Activated naive CD4-positive, alpha-beta T cell treated with anti-CD3 and anti-CD28 coated beads, Interleukin-2, amount 50 U/mL, for 24 hours (primary cell): Measurements from ENCODE around the gene VAMP8.
"Not testable (repeated sequence)": the region's sequence is repeated elsewhere in the genome, so short reads cannot be mapped to it uniquely, and the experiment has no call there.

ENCODE experiments used
- H3K27ac Mint-ChIP-seq: one replicate; pipeline ENCODE4 v1.8.0; 2021; ENCODE audit warnings: mild to moderate bottlenecking, mixed read lengths
- H3K27me3 Mint-ChIP-seq: one replicate; pipeline ENCODE4 v1.8.0; 2021; ENCODE audit warnings: mixed read lengths
- H3K36me3 Mint-ChIP-seq: one replicate; pipeline ENCODE4 v1.8.0; 2021; ENCODE audit warnings: mixed read lengths
- H3K4me1 Mint-ChIP-seq: one replicate; pipeline ENCODE4 v1.8.0; 2021; ENCODE audit warnings: mixed read lengths
- H3K4me3 Mint-ChIP-seq: one replicate; pipeline ENCODE4 v1.8.0; 2021; ENCODE audit warnings: mild to moderate bottlenecking, mixed read lengths
- H3K9me3 Mint-ChIP-seq: one replicate; pipeline ENCODE4 v1.8.0; 2021; ENCODE audit warnings: mixed read lengths

Gene VAMP8

DNA sequence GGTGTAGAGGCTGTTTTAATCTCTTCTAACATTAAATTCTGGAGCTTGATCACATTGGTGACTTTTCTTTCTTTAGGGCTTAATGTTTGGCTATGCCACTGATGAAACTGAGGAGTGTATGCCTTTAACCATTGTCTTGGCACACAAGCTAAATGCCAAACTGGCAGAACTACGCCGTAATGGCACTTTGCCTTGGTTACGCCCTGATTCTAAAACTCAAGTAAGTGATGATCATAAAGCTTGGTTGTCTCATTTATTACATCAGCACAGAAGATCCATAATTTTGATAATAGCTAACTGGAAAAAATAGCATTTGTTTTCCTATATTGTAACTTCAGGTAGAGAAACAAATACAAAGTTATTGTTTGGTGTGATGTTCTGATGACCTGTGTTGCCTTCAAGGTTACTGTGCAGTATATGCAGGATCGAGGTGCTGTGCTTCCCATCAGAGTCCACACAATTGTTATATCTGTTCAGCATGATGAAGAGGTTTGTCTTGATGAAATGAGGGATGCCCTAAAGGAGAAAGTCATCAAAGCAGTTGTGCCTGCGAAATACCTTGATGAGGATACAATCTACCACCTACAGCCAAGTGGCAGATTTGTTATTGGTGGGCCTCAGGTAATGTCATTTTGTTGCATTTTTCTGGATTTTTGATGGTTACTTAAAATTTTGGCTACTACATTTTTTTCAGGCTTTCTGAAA, 35.5 kb upstream of the VAMP8 start:
- peaks cover 49% of the 10 kb centered on the region for H3K4me1 Mint-ChIP-seq
- no peaks in the 10 kb centered on the region for H3K27me3 Mint-ChIP-seq
- H3K4me3 Mint-ChIP-seq, result peak overlapping the region; percentile 99
- H3K9me3 Mint-ChIP-seq, result no peaks in the 10 kb centered on the region
- peaks cover 40% of the 10 kb centered on the region for H3K36me3 Mint-ChIP-seq
- peak overlapping the region; percentile 95 for H3K27ac Mint-ChIP-seq

DNA sequence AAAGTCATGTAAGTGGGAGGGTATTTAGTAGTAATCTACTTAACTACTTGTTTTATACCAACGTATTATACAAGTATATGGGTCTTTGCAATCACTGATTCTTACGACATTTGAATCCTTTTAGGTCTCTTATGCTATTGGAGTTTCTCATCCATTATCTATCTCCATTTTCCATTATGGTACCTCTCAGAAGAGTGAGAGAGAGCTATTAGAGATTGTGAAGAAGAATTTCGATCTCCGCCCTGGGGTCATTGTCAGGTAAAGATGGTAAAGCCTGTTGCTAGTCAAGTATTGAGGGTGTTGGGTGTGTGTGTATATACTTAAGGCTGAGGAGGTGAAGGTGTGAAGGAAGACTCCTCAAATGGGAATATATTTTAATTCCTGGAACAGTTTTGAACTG, 34.6 kb upstream of the VAMP8 start:
- H3K4me3 Mint-ChIP-seq, result peak overlapping the region; percentile 99
- H3K9me3 Mint-ChIP-seq, result no peaks in the 10 kb centered on the region
- H3K36me3 Mint-ChIP-seq, result peaks cover 41% of the 10 kb centered on the region
- H3K4me1 Mint-ChIP-seq, result peaks cover 40% of the 10 kb centered on the region
- H3K27me3 Mint-ChIP-seq, result no peaks in the 10 kb centered on the region
- peak overlapping the region; percentile 91 for H3K27ac Mint-ChIP-seq

DNA sequence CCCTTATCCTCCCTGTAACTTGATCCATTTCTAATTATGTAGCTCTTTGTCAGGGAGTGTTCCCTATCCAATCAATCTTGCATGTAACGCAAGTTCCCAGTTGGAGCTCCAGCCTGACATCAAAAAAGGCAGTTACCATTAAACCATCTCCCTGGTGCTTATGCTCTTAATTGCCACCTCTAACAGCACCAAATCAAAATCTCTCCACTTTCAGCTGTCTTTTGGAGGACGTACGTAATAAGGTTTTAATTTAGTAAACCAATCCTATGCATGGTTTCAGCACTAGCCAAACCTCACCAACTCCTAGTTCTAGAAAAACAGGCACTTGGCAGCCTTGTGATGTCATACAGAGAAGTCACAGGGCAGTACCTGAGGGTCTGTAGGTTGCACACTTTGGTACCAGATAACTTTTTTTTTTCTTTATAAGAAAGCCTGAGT, 33.1 kb upstream of the VAMP8 start:
- Mint-ChIP-seq H3K4me3 (peak overlapping the region; percentile 50), H3K36me3 (peaks cover 44% of the 10 kb centered on the region), H3K27ac (peak overlapping the region; percentile 31), H3K4me1 (peaks cover 36% of the 10 kb centered on the region)
- H3K9me3 Mint-ChIP-seq, H3K27me3 Mint-ChIP-seq: not testable (repeated sequence)

DNA sequence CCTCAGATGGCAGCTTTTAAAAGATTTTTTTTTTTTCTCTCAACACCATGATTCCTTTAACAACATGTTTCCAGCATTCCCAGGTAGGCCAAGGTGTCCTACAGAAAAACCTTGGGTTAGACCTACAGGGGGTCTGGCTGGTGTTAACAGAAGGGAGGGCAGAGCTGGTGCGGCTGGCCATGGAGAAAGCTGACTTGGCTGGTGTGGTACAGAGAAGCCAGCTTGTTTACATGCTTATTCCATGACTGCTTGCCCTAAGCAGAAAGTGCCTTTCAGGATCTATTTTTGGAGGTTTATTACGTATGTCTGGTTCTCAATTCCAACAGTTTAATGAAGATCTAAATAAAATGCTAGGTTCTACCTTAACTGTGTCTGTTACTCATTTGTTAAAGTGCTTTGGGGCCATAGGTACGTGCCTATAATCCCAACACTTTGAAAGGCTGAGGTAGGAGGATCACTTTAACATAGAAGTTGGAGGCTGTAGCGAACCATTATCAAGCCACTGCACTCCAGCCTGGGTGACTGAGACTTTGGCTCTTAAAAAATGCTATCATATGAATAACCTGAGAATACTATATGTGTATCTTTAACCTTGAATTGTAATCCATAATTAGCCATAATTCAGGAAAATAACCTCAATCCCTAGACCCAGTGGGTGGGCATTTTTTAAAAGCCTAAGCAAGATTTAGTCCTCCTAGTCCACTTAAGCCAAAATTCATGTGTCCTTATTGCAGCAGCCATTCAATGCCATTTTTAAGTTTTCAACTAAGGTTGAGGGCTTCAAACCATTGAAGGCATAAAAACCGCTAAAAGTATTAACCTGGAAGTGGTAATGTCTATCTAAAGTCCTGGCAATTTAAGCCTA, 32.2 kb upstream of the VAMP8 start:
- Mint-ChIP-seq H3K27ac (peak overlapping the region; percentile 65), H3K4me3 (peak overlapping the region; percentile 30), H3K4me1 (peaks cover 36% of the 10 kb centered on the region), H3K36me3 (peaks cover 40% of the 10 kb centered on the region)
- H3K27me3 Mint-ChIP-seq, H3K9me3 Mint-ChIP-seq: not testable (repeated sequence)

DNA sequence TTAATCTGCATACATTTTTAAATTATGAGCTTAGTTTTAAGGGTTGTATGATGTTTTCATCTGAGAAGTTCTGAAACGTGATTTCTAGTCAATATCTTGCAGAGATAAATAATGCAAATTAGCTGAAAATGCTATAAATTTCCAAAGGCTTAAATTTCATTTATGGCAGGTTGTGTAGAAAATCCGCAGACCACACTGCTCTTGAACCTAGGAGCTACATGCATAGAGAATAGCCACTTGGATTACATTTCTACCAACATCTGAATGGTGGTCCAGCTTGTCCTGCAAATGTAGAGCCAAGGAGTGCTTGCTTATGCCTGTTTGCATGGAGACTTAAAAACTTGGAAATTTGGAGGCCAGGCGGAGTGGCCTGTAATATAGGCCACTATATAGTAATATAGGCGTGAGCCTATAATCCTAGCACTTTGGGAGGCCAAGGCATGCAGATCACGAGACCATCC, 31.6 kb upstream of the VAMP8 start:
- Mint-ChIP-seq H3K9me3 (no peaks in the 10 kb centered on the region), H3K36me3 (peaks cover 34% of the 10 kb centered on the region), H3K4me3 (no peak overlapping the region), H3K4me1 (peaks cover 30% of the 10 kb centered on the region), H3K27ac (peak overlapping the region; percentile 62), H3K27me3 (no peaks in the 10 kb centered on the region)

DNA sequence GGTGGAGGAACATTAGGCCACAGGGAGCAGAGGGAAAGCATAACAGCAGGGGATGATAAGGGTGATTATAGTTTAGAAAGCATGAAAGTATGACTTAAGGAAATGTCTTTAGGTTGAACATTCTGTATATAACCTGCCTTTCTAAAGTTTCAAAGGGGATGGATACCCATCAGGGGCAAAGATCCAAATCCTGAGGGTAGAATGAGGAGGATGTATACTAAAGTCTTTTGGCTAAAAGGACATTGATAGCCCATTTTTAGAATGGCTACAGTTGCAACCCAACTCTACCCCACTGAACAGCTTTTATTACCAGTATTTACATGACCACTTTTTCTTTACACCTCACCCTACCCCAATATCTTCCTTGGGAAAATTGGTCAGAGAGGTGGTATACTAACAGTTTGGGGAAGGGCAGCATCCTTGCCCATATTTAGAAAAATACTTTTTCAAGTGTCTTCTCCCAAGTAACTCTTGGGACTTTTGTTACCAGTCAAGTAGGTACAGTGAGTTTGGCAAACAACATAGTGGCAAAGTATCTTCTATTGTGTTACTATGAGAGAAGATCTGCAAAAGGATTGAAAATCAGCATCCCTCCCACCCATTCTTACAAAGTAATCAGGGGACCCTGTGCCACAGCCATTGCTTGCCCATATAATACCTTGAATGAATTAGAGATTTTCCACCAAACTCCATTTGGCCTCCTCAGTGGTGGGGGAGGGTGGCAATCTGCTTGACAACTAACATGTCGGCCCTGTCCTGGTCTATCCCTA, 30.1 kb upstream of the VAMP8 start:
- Mint-ChIP-seq H3K4me3 (no peak overlapping the region), H3K4me1 (peaks cover 25% of the 10 kb centered on the region), H3K9me3 (no peaks in the 10 kb centered on the region), H3K36me3 (peaks cover 24% of the 10 kb centered on the region), H3K27ac (peak overlapping the region; percentile 68), H3K27me3 (no peaks in the 10 kb centered on the region)

DNA sequence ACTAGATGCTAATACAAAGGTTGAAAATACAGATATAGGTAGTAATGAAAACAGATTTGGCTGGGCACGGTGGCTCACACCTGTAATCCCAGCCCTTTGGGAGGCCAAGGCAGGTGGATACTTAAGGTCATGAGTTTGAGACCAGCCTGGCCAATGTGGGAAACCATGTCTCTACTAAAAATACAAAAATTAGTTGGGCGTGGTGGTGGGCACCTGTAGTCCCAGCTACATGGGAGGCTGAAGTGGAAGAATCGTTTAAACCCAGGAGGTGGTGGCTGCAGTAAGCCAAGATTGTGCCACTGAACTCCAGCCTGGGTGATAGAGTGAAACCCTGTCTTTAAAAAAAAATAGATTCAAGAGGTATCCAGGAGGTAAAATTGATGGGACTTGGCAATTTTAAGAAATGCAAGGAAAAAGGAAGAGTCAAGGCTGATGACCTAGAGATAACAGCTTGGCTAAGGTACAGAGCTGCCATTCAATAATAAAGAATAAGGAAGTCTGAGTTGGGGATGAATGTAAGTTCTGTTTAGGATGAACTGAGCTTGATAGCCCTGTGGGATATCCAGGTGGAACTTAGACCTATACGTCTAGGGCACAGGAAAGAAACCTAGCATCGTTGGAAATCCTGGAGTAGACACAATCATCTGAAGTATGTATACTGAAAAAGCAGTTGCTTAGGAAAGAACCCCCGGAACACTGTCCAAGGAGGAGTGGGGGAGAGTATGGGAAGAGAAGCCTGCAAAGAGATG, 29.4 kb upstream of the VAMP8 start:
- peaks cover 17% of the 10 kb centered on the region for H3K36me3 Mint-ChIP-seq
- no peaks in the 10 kb centered on the region for H3K27me3 Mint-ChIP-seq
- no peak overlapping the region for H3K4me3 Mint-ChIP-seq
- no peak overlapping the region for H3K27ac Mint-ChIP-seq
- peaks cover 18% of the 10 kb centered on the region for H3K4me1 Mint-ChIP-seq
- no peaks in the 10 kb centered on the region for H3K9me3 Mint-ChIP-seq

DNA sequence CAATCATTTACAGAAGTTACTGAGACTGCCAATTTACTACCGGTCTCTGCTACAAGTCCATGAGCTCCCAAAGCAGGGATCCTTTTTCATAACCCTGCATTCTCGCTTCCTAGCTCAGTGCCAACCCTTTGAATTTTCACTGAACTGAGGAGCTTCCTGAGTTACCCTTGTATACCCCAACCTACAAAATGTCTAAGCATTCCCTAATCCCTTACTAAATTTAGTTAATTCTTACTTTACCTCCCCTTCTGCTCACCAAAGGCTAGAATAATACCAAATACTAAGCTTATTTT, 28.8 kb upstream of the VAMP8 start:
- H3K9me3 Mint-ChIP-seq, result no peaks in the 10 kb centered on the region
- H3K4me1 Mint-ChIP-seq, result peaks cover 14% of the 10 kb centered on the region
- peaks cover 13% of the 10 kb centered on the region for H3K36me3 Mint-ChIP-seq
- H3K27me3 Mint-ChIP-seq, result no peaks in the 10 kb centered on the region
- H3K27ac Mint-ChIP-seq, result no peak overlapping the region
- H3K4me3 Mint-ChIP-seq, result no peak overlapping the region

DNA sequence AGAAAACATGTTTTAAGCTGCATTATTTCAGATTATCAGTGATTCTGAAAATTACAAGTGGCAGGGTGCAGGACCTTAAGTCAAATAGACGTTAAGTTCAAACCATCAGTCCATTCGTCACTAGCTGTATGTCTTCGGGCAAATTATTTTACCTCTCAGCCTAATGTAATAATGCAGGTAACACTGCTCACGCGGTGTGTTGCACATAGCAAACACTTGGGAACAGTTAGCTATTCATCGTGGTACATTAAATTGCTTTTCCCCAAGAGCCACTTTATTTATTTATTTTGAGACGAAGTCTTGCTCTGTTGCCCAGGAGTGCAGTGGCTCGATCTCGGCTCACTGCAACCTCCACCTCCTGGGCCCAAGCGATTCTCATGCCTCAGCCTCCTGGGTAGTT, 28.3 kb upstream of the VAMP8 start:
- Mint-ChIP-seq H3K27me3 (no peaks in the 10 kb centered on the region), H3K36me3 (peaks cover 11% of the 10 kb centered on the region), H3K4me1 (peaks cover 11% of the 10 kb centered on the region), H3K4me3 (no peak overlapping the region), H3K9me3 (no peaks in the 10 kb centered on the region), H3K27ac (no peak overlapping the region)

DNA sequence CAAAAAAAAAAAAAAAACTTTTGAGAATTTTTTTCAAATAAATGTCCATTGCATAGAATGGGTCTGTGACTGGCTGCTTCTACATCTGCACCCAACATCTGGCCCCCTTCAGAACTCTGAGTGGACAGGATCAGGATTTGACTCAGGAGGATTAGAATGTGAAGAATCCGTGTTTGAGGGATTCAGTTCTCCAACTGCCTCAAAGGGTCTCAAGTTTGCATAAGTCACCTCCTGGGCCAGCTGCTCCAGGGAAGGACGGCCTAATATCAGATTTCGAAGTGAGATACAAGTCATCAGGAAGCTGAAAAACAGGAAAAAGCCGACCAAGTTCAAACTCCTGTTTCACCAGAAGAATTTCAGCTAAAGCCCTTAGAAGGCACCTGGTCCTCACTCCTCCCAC, 27.6 kb upstream of the VAMP8 start:
- no peak overlapping the region for H3K4me3 Mint-ChIP-seq
- no peaks in the 10 kb centered on the region for H3K9me3 Mint-ChIP-seq
- peaks cover 7% of the 10 kb centered on the region for H3K4me1 Mint-ChIP-seq
- no peak overlapping the region for H3K27ac Mint-ChIP-seq
- peaks cover 10% of the 10 kb centered on the region for H3K36me3 Mint-ChIP-seq
- no peaks in the 10 kb centered on the region for H3K27me3 Mint-ChIP-seq

DNA sequence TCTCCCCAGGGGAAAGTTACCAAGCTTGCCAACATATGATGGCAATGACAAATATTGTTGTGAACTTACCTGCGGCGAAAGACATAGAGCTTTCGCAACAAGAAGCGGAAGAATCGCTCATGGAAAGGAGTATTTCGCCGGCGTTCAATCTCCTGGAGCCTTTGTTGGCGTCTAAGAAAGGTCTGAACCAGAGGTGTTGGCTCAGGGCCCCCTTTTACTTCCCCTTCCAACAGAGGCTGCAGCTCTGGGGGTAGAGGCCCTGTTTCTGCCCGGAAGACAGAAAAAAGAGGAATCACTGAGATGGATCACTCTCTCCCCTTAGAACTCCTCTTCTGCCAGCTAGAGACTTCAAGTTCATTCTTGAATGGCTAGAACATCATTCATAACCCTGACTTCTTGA, 26.9 kb upstream of the VAMP8 start:
- Mint-ChIP-seq H3K36me3 (peaks cover 10% of the 10 kb centered on the region), H3K4me1 (peaks cover 7% of the 10 kb centered on the region), H3K4me3 (no peak overlapping the region), H3K27me3 (no peaks in the 10 kb centered on the region), H3K9me3 (no peaks in the 10 kb centered on the region), H3K27ac (no peak overlapping the region)

DNA sequence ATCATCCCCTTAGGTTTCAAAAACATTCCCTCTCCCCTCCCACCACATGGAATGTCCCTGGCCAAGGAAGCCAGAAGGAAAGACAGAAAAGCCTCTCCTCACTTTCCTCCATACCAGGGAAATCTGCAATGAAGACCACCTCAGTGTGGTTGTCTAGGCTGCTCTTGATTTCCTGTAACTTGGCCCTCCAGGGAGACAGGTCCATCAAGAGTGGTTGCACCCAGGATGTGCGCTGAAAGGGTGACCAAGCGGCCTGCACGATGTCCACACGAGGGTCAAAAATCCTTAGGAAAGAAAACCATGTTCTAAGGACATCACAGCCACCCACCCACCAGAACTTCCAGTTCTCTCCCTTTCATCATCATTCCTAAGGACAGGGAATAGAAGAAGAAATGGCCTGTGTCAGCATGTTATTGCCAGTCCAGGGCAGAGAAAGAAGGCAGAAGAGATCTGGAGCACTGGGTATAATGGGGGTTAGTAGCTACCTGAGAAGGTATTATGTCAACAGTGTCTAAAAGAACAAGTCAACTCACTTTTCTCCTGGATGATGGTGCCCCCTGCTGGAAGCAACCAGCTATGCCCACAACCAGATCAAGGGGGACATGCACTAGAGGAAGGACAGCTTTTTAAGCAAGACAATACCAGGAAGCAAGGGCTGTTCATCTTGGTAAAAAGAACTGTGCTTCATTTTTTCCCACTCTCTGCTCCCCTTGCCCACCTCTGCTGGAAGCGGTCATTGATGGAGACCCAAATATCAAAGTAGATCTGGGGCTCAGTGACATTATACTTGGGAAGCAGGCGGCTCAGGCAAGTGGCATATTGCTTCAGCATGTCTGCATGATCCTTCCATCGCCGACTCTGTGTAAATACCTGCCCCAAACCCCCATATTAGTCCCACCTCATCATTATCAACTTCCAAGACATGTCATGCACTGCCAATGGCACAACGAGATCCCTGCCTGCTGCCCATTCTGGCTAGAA, 25.4 kb upstream of the VAMP8 start:
- H3K4me3 Mint-ChIP-seq, result no peak overlapping the region
- no peaks in the 10 kb centered on the region for H3K27me3 Mint-ChIP-seq
- no peaks in the 10 kb centered on the region for H3K9me3 Mint-ChIP-seq
- H3K36me3 Mint-ChIP-seq, result peaks cover 12% of the 10 kb centered on the region
- peaks cover 7% of the 10 kb centered on the region for H3K4me1 Mint-ChIP-seq
- no peak overlapping the region for H3K27ac Mint-ChIP-seq

DNA sequence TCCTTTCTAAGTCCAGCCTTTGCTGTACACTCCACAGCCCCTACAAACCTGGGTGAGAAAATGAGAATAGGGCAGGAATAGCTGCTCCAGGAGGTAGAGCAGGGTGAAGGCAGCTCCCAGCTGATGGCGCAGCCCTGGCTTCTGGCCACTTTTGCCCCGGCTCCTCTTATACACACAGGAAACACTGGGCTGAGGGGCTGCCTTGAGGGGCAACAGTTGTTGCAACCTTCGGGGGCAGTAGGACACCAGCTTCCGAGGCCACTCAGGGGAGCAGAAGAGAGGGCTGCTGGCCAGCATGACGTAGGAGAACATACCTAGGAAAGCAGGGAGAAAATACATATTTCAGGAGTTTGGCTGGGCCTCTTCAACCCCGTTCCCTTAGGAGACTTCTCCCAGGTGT, 24.2 kb upstream of the VAMP8 start:
- Mint-ChIP-seq H3K27ac (no peak overlapping the region), H3K9me3 (no peaks in the 10 kb centered on the region), H3K36me3 (peaks cover 11% of the 10 kb centered on the region), H3K4me1 (peaks cover 12% of the 10 kb centered on the region), H3K27me3 (no peaks in the 10 kb centered on the region), H3K4me3 (no peak overlapping the region)

DNA sequence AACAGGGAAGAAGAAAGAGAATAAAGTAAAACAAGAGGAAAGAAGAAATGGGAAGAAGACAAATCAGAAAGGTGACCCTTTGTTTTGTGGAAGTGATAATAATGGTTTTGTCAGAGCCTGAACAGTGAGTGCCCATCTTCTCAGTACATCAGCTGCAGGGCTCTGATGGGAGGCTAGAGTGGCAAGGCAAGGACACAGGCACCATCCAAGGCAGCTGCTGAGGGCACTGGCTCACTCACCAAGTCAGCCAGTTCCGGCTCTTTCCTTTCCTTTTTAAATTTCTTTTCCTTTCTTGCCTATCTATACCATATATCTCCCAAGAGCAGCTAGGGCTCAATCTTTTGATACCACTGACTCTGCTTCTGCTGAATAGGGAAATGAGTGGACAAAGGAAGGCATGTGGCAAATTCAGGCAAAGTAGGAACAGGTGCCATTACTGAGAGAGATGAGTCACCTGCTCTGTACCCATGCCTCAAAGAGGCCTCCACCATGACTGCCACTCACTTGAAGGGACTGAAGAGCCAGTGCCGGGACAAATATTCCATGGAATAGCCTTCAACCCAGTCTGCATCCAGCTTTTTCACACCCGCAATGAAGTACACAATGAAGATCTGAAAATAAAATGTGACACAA, 22.3 kb upstream of the VAMP8 start:
- Mint-ChIP-seq H3K4me3 (no peak overlapping the region), H3K27ac (peak overlapping the region; percentile 33), H3K27me3 (no peaks in the 10 kb centered on the region), H3K4me1 (peaks cover 29% of the 10 kb centered on the region), H3K36me3 (peaks cover 11% of the 10 kb centered on the region), H3K9me3 (no peaks in the 10 kb centered on the region)
